SK-N-SH treated with all-trans-retinoic acid at 6 μM for 48 hours (cell line): ENCODE measurements around the gene MYO1F.

Experiments used
- ATAC-seq: fragments of 200-7000 bp; cut with Tn5 transposase; 3 replicates; pipeline ENCODE4 v1.9.1; 2020; ENCODE audit warnings: mild to moderate bottlenecking, moderate library complexity
- ARNTL ChIP-seq: fragments of 450-650 bp; formaldehyde crosslinking; IDR thresholded peaks from 2 replicates; pipeline ENCODE4 v1.5.0; 2020; ENCODE audit warnings: low read depth, mild to moderate bottlenecking, moderate library complexity, borderline replicate concordance
- BACH2 ChIP-seq: fragments of 250-450 bp; sonication (Bioruptor Pico); IDR thresholded peaks from 2 replicates; pipeline ENCODE4 v1.9.0; 2021; ENCODE audit warnings: mild to moderate bottlenecking, borderline replicate concordance
- CREB5 ChIP-seq: fragments of 250-450 bp; sonication (Bioruptor Pico); IDR thresholded peaks from 2 replicates; pipeline ENCODE4 v1.5.1; 2020; ENCODE audit warnings: low read depth, mild to moderate bottlenecking, moderate library complexity
- CSDC2 ChIP-seq: fragments of 250-450 bp; sonication (Bioruptor Pico); IDR thresholded peaks from 2 replicates; pipeline ENCODE4 v1.5.0; 2020; ENCODE audit warnings: mild to moderate bottlenecking, moderate library complexity
- CSRNP3 ChIP-seq: fragments of 250-450 bp; sonication (Bioruptor Pico); IDR thresholded peaks from 2 replicates; pipeline ENCODE4 v1.5.1; 2021; ENCODE audit warnings: mild to moderate bottlenecking, moderate library complexity
- ESRRG ChIP-seq: fragments of 250-450 bp; sonication (Bioruptor Pico); IDR thresholded peaks from 2 replicates; pipeline ENCODE4 v1.6.1; 2021; ENCODE audit warnings: mild to moderate bottlenecking
- GLIS3 ChIP-seq: fragments of 250-450 bp; sonication (Bioruptor Pico); IDR thresholded peaks from 2 replicates; pipeline ENCODE4 v1.5.0; 2020; ENCODE audit warnings: mild to moderate bottlenecking, moderate library complexity
- ISL1 ChIP-seq: fragments of 250-450 bp; sonication (Bioruptor Pico); IDR thresholded peaks from 2 replicates; pipeline ENCODE4 v2.1.2; 2022; ENCODE audit warnings: mild to moderate bottlenecking, moderate library complexity
- OSR1 ChIP-seq: fragments of 250-450 bp; sonication (Bioruptor Pico); IDR thresholded peaks from 2 replicates; pipeline ENCODE4 v1.8.0; 2022; ENCODE audit warnings: moderate library complexity, mild to moderate bottlenecking, inconsistent platforms
- PATZ1 ChIP-seq: fragments of 250-450 bp; sonication (Bioruptor Pico); IDR thresholded peaks from 2 replicates; pipeline ENCODE4 v1.8.0; 2020; ENCODE audit warnings: mild to moderate bottlenecking, moderate library complexity, borderline replicate concordance
- POU6F1 ChIP-seq: fragments of 250-450 bp; sonication (Bioruptor Pico); IDR thresholded peaks from 2 replicates; pipeline ENCODE4 v1.8.0; 2021; ENCODE audit warnings: low read depth, mild to moderate bottlenecking, moderate library complexity, borderline replicate concordance
- PPARA ChIP-seq: fragments of 250-450 bp; sonication (Bioruptor Pico); IDR thresholded peaks from 2 replicates; pipeline ENCODE4 v1.5.0; 2020; ENCODE audit warnings: mild to moderate bottlenecking, borderline replicate concordance
- RARB ChIP-seq: fragments of 250-450 bp; sonication (Bioruptor Pico); IDR thresholded peaks from 2 replicates; pipeline ENCODE4 v1.8.0; 2021; ENCODE audit warnings: mild to moderate bottlenecking, moderate library complexity
- SNAI2 ChIP-seq: fragments of 250-450 bp; sonication (Bioruptor Pico); IDR thresholded peaks from 2 replicates; pipeline ENCODE4 v1.5.0; 2020; ENCODE audit warnings: mild to moderate bottlenecking, moderate library complexity
- TCF4 ChIP-seq: fragments of 250-450 bp; sonication (Bioruptor Pico); IDR thresholded peaks from 2 replicates; pipeline ENCODE4 v1.8.0; 2021; ENCODE audit warnings: mild to moderate bottlenecking, moderate library complexity, borderline replicate concordance
- TOX ChIP-seq: fragments of 250-450 bp; sonication (Bioruptor Pico); IDR thresholded peaks from 2 replicates; pipeline ENCODE4 v1.8.0; 2021; ENCODE audit warnings: mild to moderate bottlenecking, moderate library complexity, borderline replicate concordance
- ZC3H10 ChIP-seq: fragments of 250-450 bp; sonication (Bioruptor Pico); IDR thresholded peaks from 2 replicates; pipeline ENCODE4 v1.5.1; 2021; ENCODE audit warnings: mild to moderate bottlenecking, moderate library complexity
- ZFP3 ChIP-seq: fragments of 250-450 bp; sonication (Bioruptor Pico); IDR thresholded peaks from 2 replicates; pipeline ENCODE4 v1.5.0; 2020; ENCODE audit warnings: mild to moderate bottlenecking, moderate library complexity
- ZFP30 ChIP-seq: fragments of 450-650 bp; formaldehyde crosslinking; IDR thresholded peaks from 2 replicates; pipeline ENCODE4 v1.5.0; 2022; ENCODE audit warnings: mild to moderate bottlenecking, moderate library complexity
- ZNF565 ChIP-seq: fragments of 450-650 bp; formaldehyde crosslinking; conservative IDR thresholded peaks from 2 replicates; pipeline ENCODE4 v1.5.0; 2020; ENCODE audit warnings: low read depth, mild to moderate bottlenecking, moderate library complexity
- ZNF70 ChIP-seq: fragments of 450-650 bp; formaldehyde crosslinking; IDR thresholded peaks from 2 replicates; pipeline ENCODE4 v1.5.0; 2020; ENCODE audit warnings: mild to moderate bottlenecking, moderate library complexity
- ZNF8 ChIP-seq: fragments of 450-650 bp; formaldehyde crosslinking; IDR thresholded peaks from 2 replicates; pipeline ENCODE4 v1.5.0; 2020; ENCODE audit warnings: mild to moderate bottlenecking, moderate library complexity
- TF ChIP-seq, protein P1 (sequence below): fragments of 250-450 bp; sonication (Bioruptor Pico); IDR thresholded peaks from 2 replicates; pipeline ENCODE4 v1.5.0; 2020; ENCODE audit warnings: mild to moderate bottlenecking, moderate library complexity

The MYO1F gene

DNA sequence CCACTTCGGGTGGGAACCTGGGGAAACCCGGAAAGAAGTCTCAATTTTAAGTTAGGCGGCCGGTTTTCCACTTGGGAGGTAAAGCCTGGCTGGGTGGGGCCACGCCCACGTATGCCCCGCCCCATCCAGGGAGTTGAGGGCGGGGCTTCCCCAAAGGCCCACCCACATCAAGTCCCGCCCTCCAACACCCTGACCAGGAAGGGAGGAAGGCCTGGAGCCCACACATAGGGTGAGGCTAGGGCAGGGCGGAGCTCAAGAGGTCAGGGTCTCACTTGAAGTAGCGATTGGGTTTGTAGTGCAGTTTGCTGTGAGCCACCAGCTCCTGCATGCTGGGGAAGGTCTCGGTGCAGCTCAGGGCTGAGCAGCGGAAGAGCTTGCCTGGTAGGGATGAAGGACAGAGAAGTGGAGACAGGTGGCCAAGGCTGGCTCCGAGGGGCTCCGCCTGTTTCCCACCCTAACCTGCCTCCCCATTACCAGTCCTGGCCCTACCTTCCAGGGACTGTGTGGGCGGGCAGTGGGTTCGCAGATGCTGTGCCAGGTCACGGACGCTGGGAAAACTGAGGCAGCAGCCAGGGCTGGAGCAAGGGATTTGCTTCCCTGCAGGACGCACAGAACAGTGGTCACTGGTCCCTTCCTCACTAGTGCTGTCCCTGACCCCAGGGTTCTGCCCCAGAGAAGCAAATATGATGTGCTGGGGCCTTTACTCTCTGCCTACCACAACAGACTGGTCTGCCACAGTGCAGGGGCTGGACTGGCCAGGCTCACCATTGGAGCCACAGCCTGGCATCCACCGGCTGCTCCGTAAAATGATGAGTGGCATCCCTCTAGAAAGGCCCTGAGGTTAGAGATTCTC, 64.9 kb downstream of the MYO1F start:
- TF ChIP-seq CSRNP3 (CRISPR knock-in tag) (no peak), TOX (no peak), TCF4 (CRISPR knock-in tag) (no peak), PATZ1 (CRISPR knock-in tag) (no peak), OSR1 (CRISPR knock-in tag) (no peak), ZC3H10 (no peak), GLIS3 (no peak), SNAI2 (no peak), ESRRG (CRISPR knock-in tag) (no peak), ZFP30 (no peak), ZNF565 (CRISPR knock-in tag) (no peak), ZNF8 (CRISPR knock-in tag) (no peak), RARB (no peak), CSDC2 (no peak), ZFP3 (CRISPR knock-in tag) (no peak), PPARA (CRISPR knock-in tag) (no peak), POU6F1 (no peak)
- no peak for ATAC-seq

GRCh38 chr19:8511573-8512101, 65.6 kb downstream of the MYO1F start:
- no peak for ATAC-seq
- TF ChIP-seq CREB5 (CRISPR knock-in tag) (no peak), ESRRG (CRISPR knock-in tag) (no peak), PPARA (CRISPR knock-in tag) (no peak), ISL1 (CRISPR knock-in tag) (no peak), CSDC2 (no peak), BACH2 (CRISPR knock-in tag) (no peak), GLIS3 (no peak), ZC3H10 (no peak), ZFP3 (CRISPR knock-in tag) (no peak), ARNTL (no peak), CSRNP3 (CRISPR knock-in tag) (no peak), ZNF8 (CRISPR knock-in tag) (no peak), ZFP30 (no peak), TOX (no peak), TCF4 (CRISPR knock-in tag) (no peak), ZNF70 (CRISPR knock-in tag) (no peak), PATZ1 (CRISPR knock-in tag) (no peak), ZNF565 (CRISPR knock-in tag) (no peak), SNAI2 (no peak)
- TF ChIP-seq, protein P1, sequence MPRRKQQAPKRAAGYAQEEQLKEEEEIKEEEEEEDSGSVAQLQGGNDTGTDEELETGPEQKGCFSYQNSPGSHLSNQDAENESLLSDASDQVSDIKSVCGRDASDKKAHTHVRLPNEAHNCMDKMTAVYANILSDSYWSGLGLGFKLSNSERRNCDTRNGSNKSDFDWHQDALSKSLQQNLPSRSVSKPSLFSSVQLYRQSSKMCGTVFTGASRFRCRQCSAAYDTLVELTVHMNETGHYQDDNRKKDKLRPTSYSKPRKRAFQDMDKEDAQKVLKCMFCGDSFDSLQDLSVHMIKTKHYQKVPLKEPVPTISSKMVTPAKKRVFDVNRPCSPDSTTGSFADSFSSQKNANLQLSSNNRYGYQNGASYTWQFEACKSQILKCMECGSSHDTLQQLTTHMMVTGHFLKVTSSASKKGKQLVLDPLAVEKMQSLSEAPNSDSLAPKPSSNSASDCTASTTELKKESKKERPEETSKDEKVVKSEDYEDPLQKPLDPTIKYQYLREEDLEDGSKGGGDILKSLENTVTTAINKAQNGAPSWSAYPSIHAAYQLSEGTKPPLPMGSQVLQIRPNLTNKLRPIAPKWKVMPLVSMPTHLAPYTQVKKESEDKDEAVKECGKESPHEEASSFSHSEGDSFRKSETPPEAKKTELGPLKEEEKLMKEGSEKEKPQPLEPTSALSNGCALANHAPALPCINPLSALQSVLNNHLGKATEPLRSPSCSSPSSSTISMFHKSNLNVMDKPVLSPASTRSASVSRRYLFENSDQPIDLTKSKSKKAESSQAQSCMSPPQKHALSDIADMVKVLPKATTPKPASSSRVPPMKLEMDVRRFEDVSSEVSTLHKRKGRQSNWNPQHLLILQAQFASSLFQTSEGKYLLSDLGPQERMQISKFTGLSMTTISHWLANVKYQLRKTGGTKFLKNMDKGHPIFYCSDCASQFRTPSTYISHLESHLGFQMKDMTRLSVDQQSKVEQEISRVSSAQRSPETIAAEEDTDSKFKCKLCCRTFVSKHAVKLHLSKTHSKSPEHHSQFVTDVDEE (CRISPR knock-in tag): no peak
